Natural killer cell (primary cell): ENCODE data around the gene TEAD3. TPM values are rescaled to one million over a fixed set of nuclear protein-coding genes. Genes with fewer than 3 reads are reported as not detected.
"Not testable (repeated sequence)": the region's sequence is repeated elsewhere in the genome, so short reads cannot be mapped to it uniquely, and the experiment has no call there.

ENCODE experiments used
- ATAC-seq, 3 donors: fragments of 150-1000 bp in 2 of 3; fragments of 200-7000 bp in 1 of 3; cut with Tn5 transposase; 1 replicate in 1 of 3; 2 replicates in 2 of 3; pipeline ENCODE4 v1.10.0; 2021; ENCODE audit warnings: mild to moderate bottlenecking in 2 of 3, moderate library complexity in 2 of 3
- DNase-seq, 2 donors: peaks; one replicate each; pipeline versions ENCODE4 v3.0.0 to v3.0.0-alpha.2; 2013 to 2021; ENCODE audit warnings: mixed read lengths in 1 of 2
- H3K27ac ChIP-seq: one replicate; pipeline ENCODE4 v1.5.1; 2013; ENCODE audit warnings: mild to moderate bottlenecking, low read length
- H3K27me3 ChIP-seq: one replicate; pipeline ENCODE4 v1.6.1; 2013; ENCODE audit warnings: low read length; ENCODE audit not compliant: control insufficient read depth, insufficient read depth
- H3K36me3 ChIP-seq: one replicate; pipeline ENCODE4 v1.6.1; 2013; ENCODE audit warnings: low read length; ENCODE audit not compliant: control insufficient read depth, insufficient read depth
- H3K4me1 ChIP-seq: one replicate; pipeline ENCODE4 v1.6.1; 2013; ENCODE audit warnings: low read length; ENCODE audit not compliant: control insufficient read depth, insufficient read depth
- H3K4me3 ChIP-seq: one replicate; pipeline ENCODE4 v1.5.1; 2013; ENCODE audit warnings: low read length
- H3K9me3 ChIP-seq: one replicate; pipeline ENCODE4 v1.6.1; 2013; ENCODE audit warnings: low read length; ENCODE audit not compliant: control insufficient read depth, insufficient read depth
- H3K27ac Mint-ChIP-seq, 2 donors: one replicate each; pipeline ENCODE4 v1.8.0; 2022; ENCODE audit warnings: mild to moderate bottlenecking in 2 of 2, mixed read lengths in 2 of 2, moderate library complexity in 1 of 2
- H3K27me3 Mint-ChIP-seq, 2 donors: one replicate each; pipeline ENCODE4 v1.8.0; 2022; ENCODE audit warnings: low read depth in 2 of 2, mixed read lengths in 2 of 2
- H3K36me3 Mint-ChIP-seq: one replicate; pipeline ENCODE4 v1.8.0; 2022; ENCODE audit warnings: mixed read lengths
- H3K4me1 Mint-ChIP-seq, 2 donors: one replicate each; pipeline ENCODE4 v1.8.0; 2022; ENCODE audit warnings: mixed read lengths in 2 of 2
- H3K4me3 Mint-ChIP-seq: one replicate; pipeline ENCODE4 v1.8.0; 2022; ENCODE audit warnings: mild to moderate bottlenecking, moderate library complexity, mixed read lengths
- H3K9me3 Mint-ChIP-seq, 2 donors: one replicate each; pipeline ENCODE4 v1.8.0; 2022; ENCODE audit warnings: mixed read lengths in 2 of 2
- CTCF ChIP-seq: fragments of 200-600 bp; IDR thresholded peaks from one replicate; pipeline ENCODE4 v1.8.0; 2022; ENCODE audit warnings: antibody characterized with exemption
- WGBS: methylation state at CpG from one replicate; pipeline ENCODE4 v1.1.7; 2013; ENCODE audit warnings: missing lambda C conversion rate; ENCODE audit not compliant: insufficient coverage; 5-methylcytosine and 5-hydroxymethylcytosine counted together
- intact Hi-C: fragments of 100-400 bp; cut with micrococcal nuclease; formaldehyde crosslinking; loops from one replicate; pipeline ENCODE4 v1.14.2; 2022
- total RNA-seq, 4 donors: library from RNA; stranded (reverse); fragments of 120-200 nt in 1 of 4; gene quantifications; one replicate each; pipeline versions ENCODE4 v1.2.3 to v1.2.4, GENCODE V29; 2013 to 2022

Gene TEAD3
- total RNA-seq, 3 donors from 2014 or later (not counting 1 experiment from before 2014, with no cell fraction given), result 0.39 TPM; not detected in 2

DNA sequence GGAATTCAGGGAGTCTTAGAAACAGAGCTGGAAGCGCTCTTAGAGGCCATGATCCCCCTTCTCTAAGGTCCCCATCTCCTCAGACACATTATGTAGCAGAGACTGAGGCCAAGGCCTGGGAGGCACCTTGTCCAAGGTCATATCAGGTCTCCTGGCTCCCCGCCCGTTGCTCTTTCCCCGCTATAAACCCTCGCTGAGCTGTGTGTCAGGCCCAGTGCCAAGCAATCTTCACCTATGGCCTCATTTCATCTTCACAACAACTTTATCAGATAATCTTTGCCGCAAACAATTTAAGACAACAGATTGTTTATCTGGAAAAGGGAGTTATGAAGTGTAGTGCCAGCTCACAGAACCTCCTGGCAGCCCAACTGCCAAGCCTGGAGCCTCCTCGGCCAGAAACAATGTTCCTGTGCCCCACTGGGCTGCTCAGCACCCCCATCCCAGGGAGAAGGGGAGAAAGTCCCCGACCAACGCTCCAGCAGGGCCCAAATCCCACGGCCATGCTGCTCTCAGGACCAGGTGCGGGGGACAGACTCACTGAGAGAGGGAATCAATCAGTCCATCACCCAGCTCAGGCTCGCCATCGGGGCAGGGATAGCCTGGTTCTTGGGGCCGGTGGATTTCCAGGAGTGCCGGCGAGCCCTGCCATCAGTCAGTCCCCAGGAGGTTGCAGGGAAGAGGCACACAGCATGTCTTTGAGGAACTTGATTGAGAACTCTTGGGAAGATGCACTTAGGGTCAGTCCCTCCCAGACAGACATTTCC lies 61.6 kb downstream of the TEAD3 start:
- Mint-ChIP-seq H3K9me3 (no peaks in the 10 kb centered on the region), H3K36me3 (peaks cover 2% of the 10 kb centered on the region), H3K27ac (no peak overlapping the region), H3K27me3 (no peaks in the 10 kb centered on the region), H3K4me1 (no peaks in the 10 kb centered on the region), H3K4me3 (no peak overlapping the region)
- no peak for TF ChIP-seq CTCF
- Histone ChIP-seq H3K27me3 (no peaks in the 10 kb centered on the region), H3K4me1 (no peaks in the 10 kb centered on the region), H3K36me3 (no peaks in the 10 kb centered on the region), H3K27ac (no peak overlapping the region), H3K9me3 (peaks cover under 1% of the 10 kb centered on the region), H3K4me3 (no peak overlapping the region)
- no peak for DNase-seq
- WGBS, result 90% methylated on average over 16 of the region's 16 CpGs
- intact Hi-C loops, result no loop called here
- ATAC-seq, result no peak

- H3K27ac Mint-ChIP-seq, H3K4me3 ChIP-seq, H3K4me1 Mint-ChIP-seq, H3K4me3 Mint-ChIP-seq, H3K27me3 ChIP-seq, H3K4me1 ChIP-seq, DNase-seq, H3K27ac ChIP-seq, ATAC-seq, H3K9me3 Mint-ChIP-seq, H3K36me3 ChIP-seq, H3K27me3 Mint-ChIP-seq: not testable (repeated sequence)
- 84% methylated on average over 3 of the region's 3 CpGs for WGBS
- H3K9me3 ChIP-seq, result peaks cover 20% of the 10 kb centered on the region
- peaks cover 15% of the 10 kb centered on the region for H3K36me3 Mint-ChIP-seq
- intact Hi-C loops, result loop anchor here (5.0 kb wide), 1 partner anchor 745 kb away; no protein-coding TSS in a partner anchor
Observed at GRCh38 chr6:35432702-35433101, 64.2 kb downstream of the TEAD3 start.

- no peak for ATAC-seq
- no peaks in the 10 kb centered on the region for H3K27me3 ChIP-seq
- no peak for DNase-seq
- Mint-ChIP-seq H3K36me3 (peaks cover 15% of the 10 kb centered on the region), H3K9me3 (peaks cover 0 to 6% of the 10 kb centered on the region in 2 donors), H3K27me3 (no peaks in the 10 kb centered on the region), H3K27ac (no peak overlapping the region), H3K4me1 (no peaks in the 10 kb centered on the region), H3K4me3 (no peak overlapping the region)
- peaks cover 20% of the 10 kb centered on the region for H3K9me3 ChIP-seq
- H3K4me3 ChIP-seq, result no peak overlapping the region
- H3K4me1 ChIP-seq, result no peaks in the 10 kb centered on the region
- no peaks in the 10 kb centered on the region for H3K36me3 ChIP-seq
- intact Hi-C loops, result loop anchor here (5.0 kb wide), 1 partner anchor 745 kb away; no protein-coding TSS in a partner anchor
- TF ChIP-seq CTCF, result no peak
- 92% methylated on average over 4 of the region's 4 CpGs for WGBS
- no peak overlapping the region for H3K27ac ChIP-seq
Observed at GRCh38 chr6:35432291-35432690, 64.6 kb downstream of the TEAD3 start.

GRCh38 chr6:35429463-35429862 lies 67.4 kb downstream of the TEAD3 start:
- Mint-ChIP-seq H3K27me3 (no peaks in the 10 kb centered on the region), H3K4me3 (no peak overlapping the region), H3K9me3 (peaks cover 0 to 6% of the 10 kb centered on the region in 2 donors), H3K4me1 (no peaks in the 10 kb centered on the region), H3K27ac (no peak overlapping the region), H3K36me3 (peaks cover 15% of the 10 kb centered on the region)
- DNase-seq (no peak), ATAC-seq (no peak)
- WGBS, result 97% methylated on average over 2 of the region's 2 CpGs
- Histone ChIP-seq H3K27me3 (no peaks in the 10 kb centered on the region), H3K4me3 (no peak overlapping the region), H3K4me1 (no peaks in the 10 kb centered on the region), H3K9me3 (peaks cover 20% of the 10 kb centered on the region), H3K36me3 (peaks cover 15% of the 10 kb centered on the region), H3K27ac (no peak overlapping the region)
- intact Hi-C loops, result no loop called here
- no peak for TF ChIP-seq CTCF
